HepG2 (cell line): ENCODE measurements around the gene RHOV.

Experiments used
- ETS1 ChIP-seq: sonication (generic); formaldehyde crosslinking; IDR thresholded peaks from 2 replicates; pipeline ENCODE4 v1.4.0; 2020; ENCODE audit warnings: missing genetic modification reagents
- NRL ChIP-seq: sonication (generic); formaldehyde crosslinking; IDR thresholded peaks from 2 replicates; pipeline ENCODE4 v1.5.0; 2020; ENCODE audit warnings: missing genetic modification reagents, mild to moderate bottlenecking, moderate library complexity, borderline replicate concordance
- SMC3 ChIP-seq: IDR thresholded peaks from 2 replicates; pipeline ENCODE4 v1.6.1; 2011; ENCODE audit warnings: low read length, improper control_type of control experiment

- TF ChIP-seq ETS1 (CRISPR knock-in tag) (no peak), NRL (no peak), SMC3 (no peak)
Observed at GRCh38 chr15:40841741-40842140, 32.3 kb downstream of the RHOV start.
